B cell (primary cell): ENCODE data around the gene STK11.

Experiments
- CTCF ChIP-seq: fragments of 200-600 bp; IDR thresholded peaks from one replicate; pipeline ENCODE4 v1.8.0; 2022; ENCODE audit warnings: antibody characterized with exemption, mild to moderate bottlenecking
- EZH2 ChIP-seq: IDR thresholded peaks from 2 replicates; pipeline ENCODE4 v1.6.1; 2012; ENCODE audit warnings: borderline replicate concordance, low read depth, mild to moderate bottlenecking, moderate library complexity, low read length; ENCODE audit not compliant: insufficient read depth, poor library complexity, severe bottlenecking

GRCh38 chr19:1158885-1159448 is 46.6 kb upstream of the STK11 start:
- TF ChIP-seq EZH2 (no peak), CTCF (no peak)
